Measurements from ENCODE around the gene ARHGAP42.

GRCh38 chr11:100820621-100821020 is 133.5 kb downstream of the ARHGAP42 start:
- TF ChIP-seq CTCF (conservative IDR thresholded peaks at IDR 0.05; ENCODE audit: low read depth, low read length) (no peak), POLR2A (IDR thresholded peaks at IDR 0.05; ENCODE audit: low read depth, low read length) (no peak), RAD21 (IDR thresholded peaks at IDR 0.05; ENCODE audit: low read length) (no peak), SMC3 (IDR thresholded peaks at IDR 0.05; ENCODE audit: low read depth, low read length) (no peak)

All from IMR-90 (cell line).